Measurements from ENCODE around the gene TNFRSF12A. TPM values are rescaled to one million over a fixed set of nuclear protein-coding genes. Genes with fewer than 3 reads are reported as not detected.

TNFRSF12A gene
- total and polyA plus RNA-seq, 2 of the 13 experiments (the other 11 are each of a cell fraction or from before 2014, with no cell fraction given): 61.9 to 66.0 TPM

- TF ChIP-seq ZNF142 (CRISPR knock-in tag; IDR thresholded peaks at IDR 0.05): 0 out of 2 replicates have a peak, but pooled peaks have one; percentile 53
- TF ChIP-seq FOXJ3 (CRISPR knock-in tag; IDR thresholded peaks at IDR 0.05; ENCODE audit: borderline replicate concordance): no peak; the same call in 1 of the 2 replicates
- peak; percentile 19; the same call in 1 of the 2 replicates for TF ChIP-seq SOX5 (CRISPR knock-in tag; IDR thresholded peaks at IDR 0.05; ENCODE audit: borderline replicate concordance)
- TF ChIP-seq ZNF550 (CRISPR knock-in tag; IDR thresholded peaks at IDR 0.05; ENCODE audit: borderline replicate concordance): no peak
- no peak; the same call in 1 of the 2 replicates for TF ChIP-seq ZHX1 (CRISPR knock-in tag; IDR thresholded peaks at IDR 0.05; ENCODE audit: low read depth)
- TF ChIP-seq MNT (IDR thresholded peaks at IDR 0.05): peak; percentile 40; the same call in 1 of the 2 replicates
- no peak for TF ChIP-seq ZBTB20 (CRISPR knock-in tag; IDR thresholded peaks at IDR 0.05; ENCODE audit: borderline replicate concordance, low read depth)
- no peak for TF ChIP-seq GRHL1 (CRISPR knock-in tag; conservative IDR thresholded peaks at IDR 0.05)
- TF ChIP-seq ZNF350 (CRISPR knock-in tag; IDR thresholded peaks at IDR 0.05; ENCODE audit: borderline replicate concordance, low read depth): peak; percentile 41; the same call in 1 of the 2 replicates
- peak; percentile 35; the same call in 1 of the 2 replicates for TF ChIP-seq ZNF335 (CRISPR knock-in tag; IDR thresholded peaks at IDR 0.05)
- TF ChIP-seq RFXAP (CRISPR knock-in tag; IDR thresholded peaks at IDR 0.05; ENCODE audit: borderline replicate concordance): 0 out of 2 replicates have a peak, but pooled peaks have one; percentile 32
- 0 out of 2 replicates have a peak, but pooled peaks have one; percentile 18 for TF ChIP-seq ZNF761 (CRISPR knock-in tag; conservative IDR thresholded peaks at IDR 0.05)
- TF ChIP-seq RCOR2 (CRISPR knock-in tag; IDR thresholded peaks at IDR 0.05): no peak
- TF ChIP-seq KMT2A (CRISPR knock-in tag; IDR thresholded peaks at IDR 0.05): peak; percentile 6; the same call in 1 of the 2 replicates
- TF ChIP-seq REXO4 (CRISPR knock-in tag; IDR thresholded peaks at IDR 0.05; ENCODE audit: borderline replicate concordance): no peak
Measured at GRCh38 chr16:2980227-2981176, 39.7 kb upstream of the TNFRSF12A start, which contains the start of gene PKMYT1 (continued).

All from HepG2 (cell line).